ENCODE measurements around the gene IFITM2. TPM values are rescaled to one million over a fixed set of nuclear protein-coding genes. Genes with fewer than 3 reads are reported as not detected.

Gene IFITM2
- total RNA-seq, 4 donors from 2014 or later: 22.2 to 99.4 (median 52.9) TPM

- no peak overlapping the region for H3K4me3 ChIP-seq (ENCODE audit: low read depth, poor library complexity, severe bottlenecking)
- WGBS, 2 donors: 67 to 70% methylated on average over 33 to 34 of the region's 34 CpGs
- TF ChIP-seq POLR2A (IDR thresholded peaks at IDR 0.05): no peak
- TF ChIP-seq CTCF (IDR thresholded peaks at IDR 0.05): no peak
- no peak for DNase-seq (ENCODE audit: low spot score in 2 of 2)
- intact Hi-C loops (cut with DNase I; ENCODE audit: low total_unique reads): loop anchor here (10.0 kb wide), 2 partner anchors 53 to 103 kb away; partner anchors contain the start of gene IFITM2
Measured at GRCh38 chr11:358129-358800, 50.6 kb downstream of the IFITM2 start.

Other genes starting within 250 kb of the IFITM2 start
- gene SCGB1C1, start 114.7 kb upstream of the IFITM2 start, total RNA-seq: not detected
- gene BET1L, start 100.4 kb upstream of the IFITM2 start, total RNA-seq: 10 to 100 TPM; 25.5 to 33.3 (median 31.6) TPM
- gene RIC8A, start 100.1 kb upstream of the IFITM2 start, total RNA-seq: 10 to 100 TPM; 58.0 to 91.2 (median 66.9) TPM
- 10 to 100 TPM; 12.6 to 18.4 (median 14.2) TPM for gene SIRT3, start 71.5 kb upstream of the IFITM2 start, total RNA-seq
- gene PSMD13, start 70.8 kb upstream of the IFITM2 start, total RNA-seq: 100 to 1,000 TPM in 1 of 4 donors, 10 to 100 TPM in 3; 65.1 to 115 (median 90.8) TPM
- under 1 TPM in 3 of 4 donors, not detected in 1; 0.25 to 0.32 (median 0.27) TPM for gene NLRP6, start 29.4 kb upstream of the IFITM2 start, total RNA-seq
- gene PGGHG, start 18.7 kb upstream of the IFITM2 start, total RNA-seq: 1 to 10 TPM; 4.0 to 7.7 (median 6.9) TPM
- not detected for gene IFITM5, start 8.3 kb upstream of the IFITM2 start, total RNA-seq
- gene IFITM1, start 6.2 kb downstream of the IFITM2 start, total RNA-seq: 100 to 1,000 TPM in 1 of 4 donors, 10 to 100 TPM in 3; 44.2 to 114 (median 65.4) TPM
- gene IFITM3, start 13.0 kb downstream of the IFITM2 start, total RNA-seq: 100 to 1,000 TPM in 1 of 4 donors, 10 to 100 TPM in 3; 39.6 to 124 (median 84.2) TPM
- gene B4GALNT4, start 61.7 kb downstream of the IFITM2 start, total RNA-seq: 10 to 100 TPM in 1 of 4 donors, 1 to 10 TPM in 3; 1.8 to 20.0 (median 5.0) TPM
- gene PKP3, start 86.4 kb downstream of the IFITM2 start, total RNA-seq: 100 to 1,000 TPM; 612 to 880 (median 754) TPM
- gene SIGIRR, start 107.2 kb downstream of the IFITM2 start, total RNA-seq: 10 to 100 TPM; 15.1 to 23.2 (median 19.0) TPM
- gene ANO9, start 134.2 kb downstream of the IFITM2 start, total RNA-seq: 100 to 1,000 TPM in 2 of 4 donors, 10 to 100 TPM in 2; 55.7 to 116 (median 92.1) TPM
- 100 to 1,000 TPM in 1 of 4 donors, 10 to 100 TPM in 3; 35.0 to 108 (median 38.7) TPM for gene PTDSS2, start 142.5 kb downstream of the IFITM2 start, total RNA-seq
- 100 to 1,000 TPM; 419 to 465 (median 446) TPM for gene RNH1, start 199.4 kb downstream of the IFITM2 start, total RNA-seq
- gene HRAS, start 227.8 kb downstream of the IFITM2 start, total RNA-seq: 100 to 1,000 TPM in 3 of 4 donors, 10 to 100 TPM in 1; 98.5 to 196 (median 117) TPM
- gene LRRC56, start 229.7 kb downstream of the IFITM2 start, total RNA-seq: 1 to 10 TPM; 1.5 to 2.7 (median 1.8) TPM